H9 (cell line): ENCODE data around the gene EIF4G2. TPM values are rescaled to one million over a fixed set of nuclear protein-coding genes. Genes with fewer than 3 reads are reported as not detected.
A peak's percentile ranks its signal among the peaks of the same experiment; 100 is the strongest.

Experiments
- DNase-seq: peaks from one replicate; pipeline ENCODE4 v3.0.0-alpha.2; 2017
- H2AFZ ChIP-seq: one replicate; pipeline ENCODE4 v1.6.1; 2013; ENCODE audit warnings: mild to moderate bottlenecking, low read length, control low read depth, moderate library complexity
- H2AK5ac ChIP-seq: 2 replicates; pipeline ENCODE4 v1.6.1; 2013; ENCODE audit warnings: low read length, control low read depth, mixed read lengths; ENCODE audit not compliant: insufficient read length
- H2BK120ac ChIP-seq: one replicate; pipeline ENCODE4 v1.6.1; 2013; ENCODE audit warnings: low read depth, mild to moderate bottlenecking, low read length, control low read depth, inconsistent platforms; ENCODE audit not compliant: poor library complexity, severe bottlenecking
- H2BK12ac ChIP-seq: 2 replicates; pipeline ENCODE4 v1.6.1; 2013; ENCODE audit warnings: low read length, control low read depth, mixed read lengths, low read depth; ENCODE audit not compliant: insufficient read length
- H2BK15ac ChIP-seq: 2 replicates; pipeline ENCODE4 v1.6.1; 2013; ENCODE audit warnings: low read depth, low read length, control low read depth
- H2BK20ac ChIP-seq: one replicate; pipeline ENCODE4 v1.6.1; 2013; ENCODE audit warnings: low read depth, mild to moderate bottlenecking, low read length, control low read depth, inconsistent platforms; ENCODE audit not compliant: poor library complexity, severe bottlenecking
- H2BK5ac ChIP-seq: 2 replicates; pipeline ENCODE4 v1.6.1; 2013; ENCODE audit warnings: low read length, control low read depth, mixed read lengths; ENCODE audit not compliant: insufficient read length
- H3K14ac ChIP-seq: 2 replicates; pipeline ENCODE4 v1.6.1; 2013; ENCODE audit warnings: low read length, control low read depth; ENCODE audit not compliant: insufficient read depth
- H3K18ac ChIP-seq: 2 replicates; pipeline ENCODE4 v1.6.1; 2013; ENCODE audit warnings: low read depth, mild to moderate bottlenecking, mixed read lengths, low read length, control low read depth; ENCODE audit not compliant: insufficient read length
- H3K23ac ChIP-seq: 2 replicates; pipeline ENCODE4 v1.6.1; 2013; ENCODE audit warnings: low read length, control low read depth, mixed read lengths, low read depth; ENCODE audit not compliant: insufficient read length
- H3K23me2 ChIP-seq: 2 replicates; pipeline ENCODE4 v1.6.1; 2013; ENCODE audit warnings: low read depth, mild to moderate bottlenecking, mixed read lengths, low read length, control low read depth; ENCODE audit not compliant: insufficient read length, poor library complexity, severe bottlenecking
- H3K27ac ChIP-seq: 2 replicates; pipeline ENCODE4 v1.5.1; 2013; ENCODE audit warnings: low read length, control low read depth, mixed read lengths, low read depth; ENCODE audit not compliant: insufficient read length
- H3K27me3 ChIP-seq: 2 replicates; pipeline ENCODE4 v1.6.1; 2013; ENCODE audit warnings: low read length, control low read depth, inconsistent platforms; ENCODE audit not compliant: insufficient read depth
- H3K4ac ChIP-seq: 2 replicates; pipeline ENCODE4 v1.6.1; 2013; ENCODE audit warnings: low read depth, mild to moderate bottlenecking, control low read depth, inconsistent platforms, low read length, moderate library complexity
- H3K4me1 ChIP-seq: 2 replicates; pipeline ENCODE4 v1.6.1; 2013; ENCODE audit warnings: low read length, control low read depth, inconsistent platforms; ENCODE audit not compliant: insufficient read depth
- H3K4me2 ChIP-seq: 2 replicates; pipeline ENCODE4 v1.6.1; 2013; ENCODE audit warnings: low read length, control low read depth, mixed read lengths; ENCODE audit not compliant: insufficient read length, insufficient read depth
- H3K56ac ChIP-seq: 2 replicates; pipeline ENCODE4 v1.6.1; 2013; ENCODE audit warnings: low read depth, mild to moderate bottlenecking, mixed read lengths, low read length, control low read depth; ENCODE audit not compliant: insufficient read length
- H3K79me1 ChIP-seq: 2 replicates; pipeline ENCODE4 v1.6.1; 2013; ENCODE audit warnings: low read depth, mild to moderate bottlenecking, moderate library complexity, low read length, control low read depth, inconsistent platforms; ENCODE audit not compliant: insufficient read depth, poor library complexity, severe bottlenecking
- H3K79me2 ChIP-seq: 2 replicates; pipeline ENCODE4 v1.6.1; 2013; ENCODE audit warnings: low read length, control low read depth, inconsistent platforms; ENCODE audit not compliant: insufficient read depth
- H3K9ac ChIP-seq: 2 replicates; pipeline ENCODE4 v1.6.1; 2013; ENCODE audit warnings: low read length, control low read depth, mixed read lengths; ENCODE audit not compliant: insufficient read length; ENCODE audit errors: extremely low read depth
- H3K9me3 ChIP-seq: one replicate; pipeline ENCODE4 v1.6.1; 2013; ENCODE audit warnings: low read depth, low read length, inconsistent platforms; ENCODE audit not compliant: control insufficient read depth
- H3T11ph ChIP-seq: one replicate; pipeline ENCODE4 v1.6.1; 2013; ENCODE audit warnings: mild to moderate bottlenecking, low read length, control low read depth, inconsistent platforms
- H4K20me1 ChIP-seq: one replicate; pipeline ENCODE4 v1.6.1; 2013; ENCODE audit not compliant: control insufficient read depth, insufficient read length, insufficient read depth
- H4K5ac ChIP-seq: 2 replicates; pipeline ENCODE4 v1.6.1; 2013; ENCODE audit warnings: low read depth, mild to moderate bottlenecking, mixed read lengths, low read length, control low read depth; ENCODE audit not compliant: insufficient read length
- H4K8ac ChIP-seq: replicated peaks from 2 replicates; pipeline ENCODE4 v1.6.1; 2013; ENCODE audit warnings: low read length, control low read depth, mixed read lengths, low read depth; ENCODE audit not compliant: insufficient read length
- H4K91ac ChIP-seq: 2 replicates; pipeline ENCODE4 v1.6.1; 2013; ENCODE audit warnings: low read depth, mild to moderate bottlenecking, moderate library complexity, mixed read lengths, low read length, control low read depth; ENCODE audit not compliant: insufficient read length
- H3K27ac Mint-ChIP-seq, 3 experiments: 2 replicates in 2 of 3; 3 replicates in 1 of 3; pipeline ENCODE4 v1.8.0; 2020 to 2021; ENCODE audit warnings: mixed read lengths in 3 of 3, mild to moderate bottlenecking in 1 of 3, moderate library complexity in 1 of 3
- H3K27me3 Mint-ChIP-seq: 2 replicates; pipeline ENCODE4 v1.8.0; 2021; ENCODE audit warnings: low read depth, mild to moderate bottlenecking, moderate library complexity, mixed read lengths
- H3K36me3 Mint-ChIP-seq, 3 experiments: 2 replicates in 2 of 3; 3 replicates in 1 of 3; pipeline ENCODE4 v1.8.0; 2020 to 2021; ENCODE audit warnings: low read depth in 3 of 3, mixed read lengths in 3 of 3; ENCODE audit not compliant: insufficient read depth in 1 of 3
- H3K4me1 Mint-ChIP-seq, 2 experiments: 2 replicates each; pipeline ENCODE4 v1.8.0; 2020; ENCODE audit warnings: mixed read lengths in 2 of 2
- H3K4me3 Mint-ChIP-seq, 2 experiments: 2 replicates in 1 of 2; 3 replicates in 1 of 2; pipeline ENCODE4 v1.8.0; 2020 to 2021; ENCODE audit warnings: mild to moderate bottlenecking in 2 of 2, mixed read lengths in 2 of 2, moderate library complexity in 1 of 2
- H3K9me3 Mint-ChIP-seq, 2 experiments: 2 replicates in 1 of 2; 3 replicates in 1 of 2; pipeline ENCODE4 v1.8.0; 2020; ENCODE audit warnings: mild to moderate bottlenecking in 2 of 2, mixed read lengths in 2 of 2, moderate library complexity in 1 of 2
- WGBS: extraction: QIAGEN DNeasy Blood & Tissue Kit; methylation state at CpG from one replicate; pipeline ENCODE4 v1.1.7; 2013; ENCODE audit warnings: missing lambda C conversion rate, low lambda C conversion rate, mixed read lengths; ENCODE audit not compliant: insufficient read length; ENCODE audit errors: extremely low coverage; 5-methylcytosine and 5-hydroxymethylcytosine counted together
- total RNA-seq: library from RNA; stranded (reverse); gene quantifications from 2 replicates; pipeline ENCODE4 v1.2.1, GENCODE V29; 2021
- TF ChIP-seq, protein P1 (sequence below): fragments of 200-600 bp; sonication (generic); conservative IDR thresholded peaks from 3 replicates; pipeline ENCODE4 v1.8.0; 2021; ENCODE audit warnings: antibody characterized with exemption, mild to moderate bottlenecking

Gene EIF4G2
- total RNA-seq, 1 experiment from 2014 or later: 1,013 TPM

DNA sequence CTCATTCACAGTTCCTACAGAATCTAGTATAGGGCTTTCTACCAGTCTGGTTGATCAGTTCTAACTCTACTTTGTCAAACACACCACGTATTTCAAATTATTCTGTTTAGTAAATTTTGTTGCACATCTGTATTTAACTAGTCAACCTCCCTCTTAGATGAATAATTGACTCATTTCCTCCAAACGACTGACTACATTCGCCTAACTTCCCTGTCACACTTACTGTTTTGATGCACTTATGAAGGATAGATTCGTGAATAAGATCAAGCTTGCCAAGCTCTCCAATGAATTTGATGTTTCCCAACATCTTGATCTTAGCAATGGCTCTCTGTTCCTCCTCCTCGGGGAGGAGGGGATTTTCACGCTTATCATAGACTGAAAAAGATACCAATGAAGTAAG, 5.0 kb downstream of the EIF4G2 start:
- H2BK20ac ChIP-seq: no peak overlapping the region
- H3K27ac ChIP-seq: no peak overlapping the region
- H3K18ac ChIP-seq: no peak overlapping the region
- no peak overlapping the region for H2BK120ac ChIP-seq
- no peak overlapping the region for H3K14ac ChIP-seq
- peaks cover 19 to 21% of the 10 kb centered on the region in 2 experiments for H3K4me1 Mint-ChIP-seq
- H4K20me1 ChIP-seq: no peaks in the 10 kb centered on the region
- no peak overlapping the region for H3K23ac ChIP-seq
- no peaks in the 10 kb centered on the region for H3K9me3 ChIP-seq
- H3K4me1 ChIP-seq: no peaks in the 10 kb centered on the region
- peak overlapping the region in 1 of 3 experiments; percentile 16; a peak in 2 of 7 replicates for H3K27ac Mint-ChIP-seq
- no peak overlapping the region for H2AK5ac ChIP-seq
- H3K27me3 Mint-ChIP-seq: no peaks in the 10 kb centered on the region
- no peak overlapping the region for H4K5ac ChIP-seq
- H2AFZ ChIP-seq: no peak overlapping the region
- WGBS: no CpG with 5 or more reads among the region's 6 CpGs
- H3K9ac ChIP-seq: no peak overlapping the region
- no peak overlapping the region for H3K4ac ChIP-seq
- no peak overlapping the region for H4K91ac ChIP-seq
- no peak for DNase-seq
- peaks cover 0 to 4% of the 10 kb centered on the region in 2 experiments; a peak in 2 of 5 replicates for H3K9me3 Mint-ChIP-seq
- no peak overlapping the region for H2BK5ac ChIP-seq
- no peak overlapping the region for H3K4me3 Mint-ChIP-seq
- no peaks in the 10 kb centered on the region for H3K79me1 ChIP-seq
- no peaks in the 10 kb centered on the region for H3K23me2 ChIP-seq
- no peaks in the 10 kb centered on the region for H3K27me3 ChIP-seq
- H3K56ac ChIP-seq: no peak overlapping the region
- TF ChIP-seq, protein P1, sequence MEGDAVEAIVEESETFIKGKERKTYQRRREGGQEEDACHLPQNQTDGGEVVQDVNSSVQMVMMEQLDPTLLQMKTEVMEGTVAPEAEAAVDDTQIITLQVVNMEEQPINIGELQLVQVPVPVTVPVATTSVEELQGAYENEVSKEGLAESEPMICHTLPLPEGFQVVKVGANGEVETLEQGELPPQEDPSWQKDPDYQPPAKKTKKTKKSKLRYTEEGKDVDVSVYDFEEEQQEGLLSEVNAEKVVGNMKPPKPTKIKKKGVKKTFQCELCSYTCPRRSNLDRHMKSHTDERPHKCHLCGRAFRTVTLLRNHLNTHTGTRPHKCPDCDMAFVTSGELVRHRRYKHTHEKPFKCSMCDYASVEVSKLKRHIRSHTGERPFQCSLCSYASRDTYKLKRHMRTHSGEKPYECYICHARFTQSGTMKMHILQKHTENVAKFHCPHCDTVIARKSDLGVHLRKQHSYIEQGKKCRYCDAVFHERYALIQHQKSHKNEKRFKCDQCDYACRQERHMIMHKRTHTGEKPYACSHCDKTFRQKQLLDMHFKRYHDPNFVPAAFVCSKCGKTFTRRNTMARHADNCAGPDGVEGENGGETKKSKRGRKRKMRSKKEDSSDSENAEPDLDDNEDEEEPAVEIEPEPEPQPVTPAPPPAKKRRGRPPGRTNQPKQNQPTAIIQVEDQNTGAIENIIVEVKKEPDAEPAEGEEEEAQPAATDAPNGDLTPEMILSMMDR: no peak
- no peak overlapping the region for H2BK15ac ChIP-seq
- peaks cover 84 to 97% (median 96%) of the 10 kb centered on the region in 3 experiments for H3K36me3 Mint-ChIP-seq
- H2BK12ac ChIP-seq: no peak overlapping the region
- peaks cover 14% of the 10 kb centered on the region; the same call in 1 of the 2 replicates for H3K79me2 ChIP-seq
- no peak overlapping the region for H3K4me2 ChIP-seq
- no peak overlapping the region for H3T11ph ChIP-seq
- no peak overlapping the region for H4K8ac ChIP-seq
